Chondrocyte (in vitro differentiated cells): ENCODE results near the gene AFG3L2. TPM values are rescaled to one million over a fixed set of nuclear protein-coding genes. Genes with fewer than 3 reads are reported as not detected.
A peak's percentile ranks its signal among the peaks of the same experiment; 100 is the strongest.

Source experiments
- DNase-seq: peaks from one replicate; pipeline ENCODE4 v3.0.0; 2021; ENCODE audit warnings: mixed read lengths, low spot score
- H3K27ac Mint-ChIP-seq: one replicate; pipeline ENCODE4 v1.8.0; 2021; ENCODE audit warnings: mild to moderate bottlenecking, moderate library complexity, mixed read lengths; ENCODE audit not compliant: unreplicated experiment
- H3K27me3 Mint-ChIP-seq: 2 replicates; pipeline ENCODE4 v1.8.0; 2021; ENCODE audit warnings: low read depth, mixed read lengths
- H3K36me3 Mint-ChIP-seq: 2 replicates; pipeline ENCODE4 v1.8.0; 2021; ENCODE audit warnings: low read depth, mixed read lengths
- H3K4me1 Mint-ChIP-seq: 2 replicates; pipeline ENCODE4 v1.8.0; 2021; ENCODE audit warnings: low read depth, mild to moderate bottlenecking, mixed read lengths
- H3K4me3 Mint-ChIP-seq: one replicate; pipeline ENCODE4 v1.8.0; 2021; ENCODE audit warnings: mild to moderate bottlenecking, moderate library complexity, mixed read lengths; ENCODE audit not compliant: unreplicated experiment
- H3K9me3 Mint-ChIP-seq: 2 replicates; pipeline ENCODE4 v1.8.0; 2021; ENCODE audit warnings: low read depth, mixed read lengths
- CTCF ChIP-seq: fragments of 200-600 bp; sonication (generic); IDR thresholded peaks from 2 replicates; pipeline ENCODE4 v1.5.0; 2021; ENCODE audit warnings: antibody characterized with exemption, mild to moderate bottlenecking, moderate library complexity
- total RNA-seq: library from RNA; stranded (reverse); gene quantifications from 3 replicates; pipeline ENCODE4 v1.2.1, GENCODE V29; 2021

AFG3L2 gene
- total RNA-seq, 1 donor from 2014 or later: 38.5 TPM

DNA sequence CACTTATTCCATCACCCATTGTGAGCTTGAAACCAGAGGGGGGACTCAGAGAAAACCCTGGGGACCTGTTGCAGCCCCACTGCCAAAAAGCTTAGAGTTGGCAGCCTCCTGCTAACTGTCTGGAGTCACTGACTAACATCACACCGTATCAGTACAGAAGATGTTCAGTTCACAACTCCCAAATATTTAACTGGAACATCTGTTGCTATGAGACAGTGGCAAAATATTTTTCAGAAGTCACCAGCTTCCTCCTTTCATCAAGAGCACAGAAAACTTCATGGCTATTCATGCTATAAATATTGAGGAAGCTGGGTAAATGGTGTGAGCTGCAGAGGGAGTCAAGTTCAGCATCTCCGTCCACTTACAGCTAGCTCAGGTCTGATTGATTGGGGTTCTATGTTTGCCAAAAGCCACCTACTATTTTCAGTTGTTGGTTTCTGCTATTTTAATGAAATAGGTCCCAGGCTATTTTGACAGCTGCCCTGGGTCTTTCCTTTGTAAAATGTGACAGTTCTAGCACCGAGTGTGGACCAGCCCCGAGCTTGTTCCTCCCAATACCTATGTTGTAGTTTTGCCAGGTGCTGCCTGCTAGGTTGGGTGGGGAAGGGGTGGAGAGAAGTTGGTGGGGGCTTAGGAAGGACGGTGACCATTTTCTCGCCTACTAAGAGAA, 59.2 kb downstream of the AFG3L2 start:
- H3K9me3 Mint-ChIP-seq: no peaks in the 10 kb centered on the region
- peaks cover 37% of the 10 kb centered on the region for H3K36me3 Mint-ChIP-seq
- no peak overlapping the region for H3K4me3 Mint-ChIP-seq
- no peak for TF ChIP-seq CTCF
- peaks cover 67% of the 10 kb centered on the region for H3K4me1 Mint-ChIP-seq
- no peaks in the 10 kb centered on the region for H3K27me3 Mint-ChIP-seq
- DNase-seq: no peak
- peak overlapping the region; percentile 74 for H3K27ac Mint-ChIP-seq

DNA sequence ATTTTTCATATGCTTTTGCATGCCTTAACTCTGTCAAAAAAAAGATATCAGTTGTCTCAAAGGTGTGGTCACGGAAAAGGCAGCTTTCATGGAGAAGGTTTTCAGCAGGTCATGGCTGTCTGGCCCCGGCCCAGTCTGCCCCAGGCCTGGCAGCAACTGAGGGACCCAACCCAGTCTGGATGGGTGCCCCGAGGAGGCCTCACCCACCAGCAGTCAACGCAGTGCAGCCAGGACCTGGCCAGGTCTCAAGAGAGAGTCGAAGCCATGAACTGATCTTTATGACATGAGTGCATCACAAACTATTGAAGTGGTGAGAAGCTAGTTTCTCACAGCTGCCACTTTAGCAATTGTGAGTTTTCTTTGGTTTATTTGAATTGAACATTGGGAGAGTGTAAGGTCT, 61.1 kb downstream of the AFG3L2 start:
- H3K27me3 Mint-ChIP-seq: no peaks in the 10 kb centered on the region
- H3K4me1 Mint-ChIP-seq: peaks cover 69% of the 10 kb centered on the region
- no peak for TF ChIP-seq CTCF

DNA sequence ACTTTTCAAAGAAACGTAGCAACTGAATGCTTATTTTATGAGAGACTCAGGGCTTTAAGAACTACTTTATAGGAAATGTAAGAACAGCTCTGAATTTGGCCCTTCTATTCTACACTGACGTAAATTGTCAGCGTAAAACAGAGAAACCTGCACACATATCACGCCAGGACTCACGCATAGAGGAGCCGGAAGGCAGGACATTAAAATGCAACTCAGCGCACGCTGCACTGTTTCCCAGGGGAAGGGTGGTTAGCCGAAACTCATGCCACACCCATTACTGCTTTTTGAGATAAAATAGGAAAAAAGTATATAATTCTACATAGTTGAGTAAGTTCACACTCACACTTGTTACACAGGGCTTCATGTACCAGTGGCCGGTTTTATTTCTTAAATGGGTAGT, 61.5 kb downstream of the AFG3L2 start:
- TF ChIP-seq CTCF: no peak
- Mint-ChIP-seq H3K36me3 (peaks cover 43% of the 10 kb centered on the region), H3K4me1 (peaks cover 70% of the 10 kb centered on the region), H3K27ac (peak overlapping the region; percentile 54), H3K4me3 (no peak overlapping the region), H3K9me3 (peaks cover 3% of the 10 kb centered on the region), H3K27me3 (no peaks in the 10 kb centered on the region)
- DNase-seq: no peak

More for the DNA sequence above, 61.1 kb downstream of the AFG3L2 start:
- Mint-ChIP-seq H3K27ac (peak overlapping the region; percentile 71), H3K9me3 (peaks cover 3% of the 10 kb centered on the region), H3K4me3 (no peak overlapping the region), H3K36me3 (peaks cover 41% of the 10 kb centered on the region)
- DNase-seq: no peak

GRCh38 chr18:12314591-12315305, 62.3 kb downstream of the AFG3L2 start:
- Mint-ChIP-seq H3K9me3 (peaks cover 3% of the 10 kb centered on the region), H3K4me1 (peaks cover 75% of the 10 kb centered on the region), H3K27me3 (no peaks in the 10 kb centered on the region), H3K4me3 (no peak overlapping the region), H3K27ac (peak overlapping the region; percentile 76), H3K36me3 (peaks cover 44% of the 10 kb centered on the region)
- no peak for DNase-seq
- no peak for TF ChIP-seq CTCF

GRCh38 chr18:12313530-12314245, 63.3 kb downstream of the AFG3L2 start:
- DNase-seq: no peak
- H3K4me1 Mint-ChIP-seq: peaks cover 79% of the 10 kb centered on the region
- no peak overlapping the region for H3K4me3 Mint-ChIP-seq
- H3K36me3 Mint-ChIP-seq: peaks cover 46% of the 10 kb centered on the region
- no peaks in the 10 kb centered on the region for H3K27me3 Mint-ChIP-seq
- H3K27ac Mint-ChIP-seq: peak overlapping the region; percentile 69
- TF ChIP-seq CTCF: no peak
- peaks cover 3% of the 10 kb centered on the region for H3K9me3 Mint-ChIP-seq
